Measurements from ENCODE around the gene CILP.

- no peak for TF ChIP-seq CTCF (IDR thresholded peaks at IDR 0.05)
- TF ChIP-seq SP1 (CRISPR knock-in tag; conservative IDR thresholded peaks at IDR 0.05), result no peak
- no peak for TF ChIP-seq NR2C2 (CRISPR knock-in tag; IDR thresholded peaks at IDR 0.05)
- TF ChIP-seq SOX15 (CRISPR knock-in tag; IDR thresholded peaks at IDR 0.05), result no peak
- TF ChIP-seq HMGXB4 (CRISPR knock-in tag; IDR thresholded peaks at IDR 0.05), result no peak; the same call in 1 of the 2 replicates
- TF ChIP-seq FOXK1 (CRISPR knock-in tag; IDR thresholded peaks at IDR 0.05), result peak; percentile 84
- no peak for TF ChIP-seq TEAD1 (CRISPR knock-in tag; IDR thresholded peaks at IDR 0.05)
- no peak for TF ChIP-seq USF2 (CRISPR knock-in tag; IDR thresholded peaks at IDR 0.05)
- TF ChIP-seq NFE2L1 (CRISPR knock-in tag; IDR thresholded peaks at IDR 0.05), result no peak
- TF ChIP-seq RELA (CRISPR knock-in tag; IDR thresholded peaks at IDR 0.05; ENCODE audit: borderline replicate concordance), result no peak
Measured at GRCh38 chr15:65184305-65184867, 26.9 kb downstream of the CILP start.

All from WTC11 (cell line).